HepG2 (cell line): ENCODE measurements around the gene FUOM. TPM values are rescaled to one million over a fixed set of nuclear protein-coding genes. Genes with fewer than 3 reads are reported as not detected.

Source experiments
- CBX5 ChIP-seq: sonication (generic); formaldehyde crosslinking; IDR thresholded peaks from 2 replicates; pipeline ENCODE4 v1.4.0; 2020; ENCODE audit warnings: missing genetic modification reagents, borderline replicate concordance
- CENPT ChIP-seq: sonication (generic); formaldehyde crosslinking; IDR thresholded peaks from 2 replicates; pipeline ENCODE4 v1.8.0; 2022; ENCODE audit warnings: low read depth, mild to moderate bottlenecking, moderate library complexity, missing genetic modification reagents
- GTF2F1 ChIP-seq: fragments of 150-350 bp; IDR thresholded peaks from 2 replicates; pipeline ENCODE4 v1.6.1; 2014; ENCODE audit warnings: low read length
- IRX3 ChIP-seq: sonication (generic); formaldehyde crosslinking; IDR thresholded peaks from 2 replicates; pipeline ENCODE4 v1.8.1; 2023; ENCODE audit warnings: mild to moderate bottlenecking, low read depth, missing genetic modification reagents, borderline replicate concordance
- RFX3 ChIP-seq: IDR thresholded peaks from 2 replicates; pipeline ENCODE4 v1.6.1; 2016; ENCODE audit warnings: missing biosample characterization, missing genetic modification reagents
- TBP ChIP-seq: sonication (generic); formaldehyde crosslinking; IDR thresholded peaks from 2 replicates; pipeline ENCODE4 v1.5.0; 2020; ENCODE audit warnings: missing genetic modification reagents
- ZNF121 ChIP-seq: sonication (generic); formaldehyde crosslinking; IDR thresholded peaks from 2 replicates; pipeline ENCODE4 v1.5.0; 2020; ENCODE audit warnings: mild to moderate bottlenecking, missing genetic modification reagents
- ZNF17 ChIP-seq: sonication (generic); formaldehyde crosslinking; IDR thresholded peaks from 2 replicates; pipeline ENCODE4 v1.5.0; 2020; ENCODE audit warnings: mild to moderate bottlenecking, missing genetic modification reagents
- ZNF354B ChIP-seq: sonication (generic); formaldehyde crosslinking; IDR thresholded peaks from 2 replicates; pipeline ENCODE4 v1.8.0; 2022; ENCODE audit warnings: mild to moderate bottlenecking, missing genetic modification reagents
- ZNF430 ChIP-seq: sonication (generic); formaldehyde crosslinking; IDR thresholded peaks from 2 replicates; pipeline ENCODE4 v1.9.0; 2021; ENCODE audit warnings: mild to moderate bottlenecking, missing genetic modification reagents
- ZNF552 ChIP-seq: sonication (generic); formaldehyde crosslinking; IDR thresholded peaks from 2 replicates; pipeline ENCODE4 v1.9.0; 2022; ENCODE audit warnings: missing genetic modification reagents, mild to moderate bottlenecking, borderline replicate concordance
- ZNF572 ChIP-seq: sonication (generic); formaldehyde crosslinking; IDR thresholded peaks from 2 replicates; pipeline ENCODE4 v1.5.1; 2020; ENCODE audit warnings: mild to moderate bottlenecking, missing genetic modification reagents
- polyA plus RNA-seq, 8 experiments: library from polyadenylated mRNA; depleted of rRNA in 3 of 8; stranded (reverse) in 7 of 8; unstranded in 1 of 8; fragments of >200 nt; fragmentation: Illumina TruSeq in 4 of 8; extraction: Trizol in 4 of 8; gene quantifications; 2 replicates each; pipeline versions ENCODE4 v1.2.1 to v1.2.3, GENCODE V29; 2011 to 2016; ENCODE audit warnings: low read depth in 4 of 8, missing spikeins in 1 of 8, mixed read lengths in 1 of 8; ENCODE audit not compliant: insufficient read depth in 1 of 8
- total RNA-seq, 5 experiments: library from RNA; depleted of rRNA; stranded (reverse); fragments of >200 nt; fragmentation: Illumina TruSeq; extraction: Trizol; gene quantifications; 2 replicates each; pipeline ENCODE4 v1.2.3, GENCODE V29; 2016; ENCODE audit warnings: low read depth in 1 of 5
- TF ChIP-seq, protein P1 (sequence below): sonication (generic); formaldehyde crosslinking; IDR thresholded peaks from 2 replicates; pipeline ENCODE4 v1.4.0; 2020; ENCODE audit warnings: missing genetic modification reagents
- TF ChIP-seq, protein P2 (sequence below), 2 experiments: sonication (generic) in 1 of 2; formaldehyde crosslinking in 1 of 2; IDR thresholded peaks; 2 replicates each; pipeline versions ENCODE4 v1.4.0 to v1.6.1; 2016 to 2020; ENCODE audit warnings: borderline replicate concordance in 1 of 2, low read depth in 1 of 2, mild to moderate bottlenecking in 1 of 2, missing genetic modification reagents in 1 of 2
- TF ChIP-seq, protein P3 (sequence below): sonication (generic); formaldehyde crosslinking; IDR thresholded peaks from 2 replicates; pipeline ENCODE4 v1.4.0; 2020; ENCODE audit warnings: missing genetic modification reagents, mild to moderate bottlenecking, borderline replicate concordance
- TF ChIP-seq, protein P4 (sequence below): IDR thresholded peaks from 2 replicates; pipeline ENCODE4 v1.6.1; 2016; ENCODE audit warnings: missing genetic modification reagents, missing compliant biosample characterization
- TF ChIP-seq, protein P5 (sequence below): sonication (generic); formaldehyde crosslinking; conservative IDR thresholded peaks from 2 replicates; pipeline ENCODE4 v1.8.0; 2022; ENCODE audit warnings: low read depth, missing genetic modification reagents

Gene FUOM
- total and polyA plus RNA-seq, 2 of the 13 experiments (the other 11 are each of a cell fraction or from before 2014, with no cell fraction given) = 27.5 to 60.4 TPM

DNA sequence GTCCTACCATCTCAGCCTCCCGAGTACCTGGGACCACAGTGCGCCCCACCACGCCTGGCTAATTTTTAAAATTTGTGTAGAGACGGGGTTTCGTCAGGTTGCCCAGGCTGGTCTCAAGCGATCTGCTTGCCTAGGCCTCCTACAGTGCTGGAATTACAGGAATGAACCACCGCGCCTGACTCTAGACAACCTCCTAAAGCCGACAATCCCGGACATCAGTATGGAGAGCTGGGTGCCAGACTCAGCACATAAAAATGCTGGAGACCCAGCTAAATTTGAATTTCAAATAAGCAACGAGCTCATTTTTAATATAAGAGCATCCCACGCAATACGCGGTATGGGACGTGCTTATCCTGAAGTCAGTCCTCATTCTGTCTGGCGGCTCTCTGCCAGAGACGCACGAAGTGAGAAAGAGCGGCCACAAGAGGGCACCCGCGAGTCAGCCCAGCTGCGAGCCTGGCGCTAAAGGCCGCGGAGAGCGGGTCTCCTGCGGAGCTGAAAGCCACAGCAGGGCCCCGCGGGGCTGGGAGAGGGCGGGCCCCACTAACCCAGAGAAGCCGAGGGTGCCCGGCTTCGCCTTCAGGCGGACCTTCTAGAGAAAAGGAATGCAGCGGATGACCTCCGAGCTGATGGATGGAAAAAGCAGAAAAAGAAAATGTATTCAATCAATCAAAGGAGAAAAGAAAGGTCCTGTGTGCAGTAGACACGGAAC lies 28.2 kb downstream of the FUOM start (continued):
- no peak for TF ChIP-seq ZNF354B (CRISPR knock-in tag)
- TF ChIP-seq, protein P1, sequence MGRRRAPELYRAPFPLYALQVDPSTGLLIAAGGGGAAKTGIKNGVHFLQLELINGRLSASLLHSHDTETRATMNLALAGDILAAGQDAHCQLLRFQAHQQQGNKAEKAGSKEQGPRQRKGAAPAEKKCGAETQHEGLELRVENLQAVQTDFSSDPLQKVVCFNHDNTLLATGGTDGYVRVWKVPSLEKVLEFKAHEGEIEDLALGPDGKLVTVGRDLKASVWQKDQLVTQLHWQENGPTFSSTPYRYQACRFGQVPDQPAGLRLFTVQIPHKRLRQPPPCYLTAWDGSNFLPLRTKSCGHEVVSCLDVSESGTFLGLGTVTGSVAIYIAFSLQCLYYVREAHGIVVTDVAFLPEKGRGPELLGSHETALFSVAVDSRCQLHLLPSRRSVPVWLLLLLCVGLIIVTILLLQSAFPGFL (CRISPR knock-in tag) = no peak
- TF ChIP-seq ZNF17 (CRISPR knock-in tag) = no peak
- TF ChIP-seq ZNF552 (CRISPR knock-in tag) = no peak
- no peak for TF ChIP-seq ZNF121 (CRISPR knock-in tag)
- no peak for TF ChIP-seq CBX5 (CRISPR knock-in tag)
- TF ChIP-seq CENPT (CRISPR knock-in tag) = no peak
- TF ChIP-seq, protein P2, sequence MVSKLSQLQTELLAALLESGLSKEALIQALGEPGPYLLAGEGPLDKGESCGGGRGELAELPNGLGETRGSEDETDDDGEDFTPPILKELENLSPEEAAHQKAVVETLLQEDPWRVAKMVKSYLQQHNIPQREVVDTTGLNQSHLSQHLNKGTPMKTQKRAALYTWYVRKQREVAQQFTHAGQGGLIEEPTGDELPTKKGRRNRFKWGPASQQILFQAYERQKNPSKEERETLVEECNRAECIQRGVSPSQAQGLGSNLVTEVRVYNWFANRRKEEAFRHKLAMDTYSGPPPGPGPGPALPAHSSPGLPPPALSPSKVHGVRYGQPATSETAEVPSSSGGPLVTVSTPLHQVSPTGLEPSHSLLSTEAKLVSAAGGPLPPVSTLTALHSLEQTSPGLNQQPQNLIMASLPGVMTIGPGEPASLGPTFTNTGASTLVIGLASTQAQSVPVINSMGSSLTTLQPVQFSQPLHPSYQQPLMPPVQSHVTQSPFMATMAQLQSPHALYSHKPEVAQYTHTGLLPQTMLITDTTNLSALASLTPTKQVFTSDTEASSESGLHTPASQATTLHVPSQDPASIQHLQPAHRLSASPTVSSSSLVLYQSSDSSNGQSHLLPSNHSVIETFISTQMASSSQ (IDR thresholded peaks at IDR 0.05; ENCODE audit: low read depth) = no peak
- TF ChIP-seq, protein P2 (CRISPR knock-in tag; IDR thresholded peaks at IDR 0.05; ENCODE audit: borderline replicate concordance) = no peak
- no peak for TF ChIP-seq GTF2F1
- TF ChIP-seq, protein P3, sequence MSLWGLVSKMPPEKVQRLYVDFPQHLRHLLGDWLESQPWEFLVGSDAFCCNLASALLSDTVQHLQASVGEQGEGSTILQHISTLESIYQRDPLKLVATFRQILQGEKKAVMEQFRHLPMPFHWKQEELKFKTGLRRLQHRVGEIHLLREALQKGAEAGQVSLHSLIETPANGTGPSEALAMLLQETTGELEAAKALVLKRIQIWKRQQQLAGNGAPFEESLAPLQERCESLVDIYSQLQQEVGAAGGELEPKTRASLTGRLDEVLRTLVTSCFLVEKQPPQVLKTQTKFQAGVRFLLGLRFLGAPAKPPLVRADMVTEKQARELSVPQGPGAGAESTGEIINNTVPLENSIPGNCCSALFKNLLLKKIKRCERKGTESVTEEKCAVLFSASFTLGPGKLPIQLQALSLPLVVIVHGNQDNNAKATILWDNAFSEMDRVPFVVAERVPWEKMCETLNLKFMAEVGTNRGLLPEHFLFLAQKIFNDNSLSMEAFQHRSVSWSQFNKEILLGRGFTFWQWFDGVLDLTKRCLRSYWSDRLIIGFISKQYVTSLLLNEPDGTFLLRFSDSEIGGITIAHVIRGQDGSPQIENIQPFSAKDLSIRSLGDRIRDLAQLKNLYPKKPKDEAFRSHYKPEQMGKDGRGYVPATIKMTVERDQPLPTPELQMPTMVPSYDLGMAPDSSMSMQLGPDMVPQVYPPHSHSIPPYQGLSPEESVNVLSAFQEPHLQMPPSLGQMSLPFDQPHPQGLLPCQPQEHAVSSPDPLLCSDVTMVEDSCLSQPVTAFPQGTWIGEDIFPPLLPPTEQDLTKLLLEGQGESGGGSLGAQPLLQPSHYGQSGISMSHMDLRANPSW = no peak
- no peak for TF ChIP-seq RFX3
- TF ChIP-seq, protein P4, sequence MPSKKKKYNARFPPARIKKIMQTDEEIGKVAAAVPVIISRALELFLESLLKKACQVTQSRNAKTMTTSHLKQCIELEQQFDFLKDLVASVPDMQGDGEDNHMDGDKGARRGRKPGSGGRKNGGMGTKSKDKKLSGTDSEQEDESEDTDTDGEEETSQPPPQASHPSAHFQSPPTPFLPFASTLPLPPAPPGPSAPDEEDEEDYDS (CRISPR knock-in tag) = 0 out of 2 replicates have a peak, but pooled peaks have one; percentile 26
- TF ChIP-seq TBP (CRISPR knock-in tag) = no peak
- TF ChIP-seq, protein P5, sequence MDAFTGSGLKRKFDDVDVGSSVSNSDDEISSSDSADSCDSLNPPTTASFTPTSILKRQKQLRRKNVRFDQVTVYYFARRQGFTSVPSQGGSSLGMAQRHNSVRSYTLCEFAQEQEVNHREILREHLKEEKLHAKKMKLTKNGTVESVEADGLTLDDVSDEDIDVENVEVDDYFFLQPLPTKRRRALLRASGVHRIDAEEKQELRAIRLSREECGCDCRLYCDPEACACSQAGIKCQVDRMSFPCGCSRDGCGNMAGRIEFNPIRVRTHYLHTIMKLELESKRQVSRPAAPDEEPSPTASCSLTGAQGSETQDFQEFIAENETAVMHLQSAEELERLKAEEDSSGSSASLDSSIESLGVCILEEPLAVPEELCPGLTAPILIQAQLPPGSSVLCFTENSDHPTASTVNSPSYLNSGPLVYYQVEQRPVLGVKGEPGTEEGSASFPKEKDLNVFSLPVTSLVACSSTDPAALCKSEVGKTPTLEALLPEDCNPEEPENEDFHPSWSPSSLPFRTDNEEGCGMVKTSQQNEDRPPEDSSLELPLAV = no peak
- TF ChIP-seq ZNF572 = 0 out of 2 replicates have a peak, but pooled peaks have one; percentile 41
- TF ChIP-seq ZNF430 = no peak
- no peak for TF ChIP-seq IRX3
